Gastroesophageal sphincter (tissue), 4 donors: ENCODE measurements around the gene NLGN2. TPM values are rescaled to one million over a fixed set of nuclear protein-coding genes. Genes with fewer than 3 reads are reported as not detected.
A peak's percentile ranks its signal among the peaks of the same experiment; 100 is the strongest.

Experiments used
- ATAC-seq: fragments of 150-250 bp; one replicate; pipeline ENCODE4 v1.9.1; 2016; ENCODE audit warnings: mild to moderate bottlenecking, moderate library complexity
- H3K27ac ChIP-seq, 4 donors: fragments of 200-600 bp; sonication (generic) in 3 of 4; 1 replicate in 3 of 4; 2 replicates in 1 of 4; pipeline ENCODE4 v1.5.1; 2016 to 2019
- H3K27me3 ChIP-seq: fragments of 200-600 bp; sonication (generic); one replicate; pipeline ENCODE4 v1.5.1; 2019
- H3K36me3 ChIP-seq, 2 donors: fragments of 200-600 bp; sonication (generic); one replicate each; pipeline ENCODE4 v1.5.1; 2019; ENCODE audit warnings: control low read depth in 1 of 2
- H3K4me1 ChIP-seq, 3 donors: fragments of 200-600 bp; sonication (generic); 1 replicate in 2 of 3; 2 replicates in 1 of 3; pipeline ENCODE4 v1.5.1; 2016 to 2019; ENCODE audit warnings: control low read depth in 2 of 3
- H3K4me3 ChIP-seq, 2 donors: fragments of 200-600 bp; sonication (generic); one replicate each; pipeline ENCODE4 v1.5.1; 2019; ENCODE audit warnings: mild to moderate bottlenecking in 1 of 2, moderate library complexity in 1 of 2
- H3K9me3 ChIP-seq, 3 donors: fragments of 200-600 bp; sonication (generic); one replicate each; pipeline ENCODE4 v1.5.1; 2017 to 2019; ENCODE audit warnings: control low read depth in 2 of 3
- EP300 ChIP-seq: sonication (generic); formaldehyde crosslinking; IDR thresholded peaks from one replicate; pipeline ENCODE4 v1.6.1; 2017; ENCODE audit warnings: antibody characterized with exemption, mild to moderate bottlenecking
- POLR2A ChIP-seq, 2 donors: fragments of 450-650 bp; IDR thresholded peaks; one replicate each; pipeline ENCODE4 v1.6.1; 2017; ENCODE audit warnings: antibody characterized with exemption in 2 of 2, mild to moderate bottlenecking in 2 of 2, moderate library complexity in 1 of 2
- POLR2AphosphoS5 ChIP-seq: sonication (generic); formaldehyde crosslinking; IDR thresholded peaks from one replicate; pipeline ENCODE4 v1.6.1; 2017; ENCODE audit warnings: antibody characterized with exemption
- WGBS, 2 donors: methylation state at CpG; one replicate each; pipeline ENCODE4 v1.1.5; 2018; ENCODE audit warnings: low coverage in 1 of 2; 5-methylcytosine and 5-hydroxymethylcytosine counted together
- total RNA-seq, 4 donors: library from RNA; depleted of rRNA; stranded (reverse); fragments of >200 nt; gene quantifications; one replicate each; pipeline ENCODE4 v1.1.0, GENCODE V29; 2016
- TF ChIP-seq, protein P1 (sequence below), 4 experiments: fragments of 200-600 bp in 2 of 4; fragments of 450-650 bp in 2 of 4; sonication (generic) in 1 of 4; IDR thresholded peaks; one replicate each; pipeline ENCODE4 v1.5.1; 2017 to 2019; ENCODE audit warnings: antibody characterized with exemption in 4 of 4, mild to moderate bottlenecking in 2 of 4, moderate library complexity in 2 of 4

Gene NLGN2
- total RNA-seq, 4 donors from 2014 or later = 9.9 to 28.4 (median 14.4) TPM

DNA sequence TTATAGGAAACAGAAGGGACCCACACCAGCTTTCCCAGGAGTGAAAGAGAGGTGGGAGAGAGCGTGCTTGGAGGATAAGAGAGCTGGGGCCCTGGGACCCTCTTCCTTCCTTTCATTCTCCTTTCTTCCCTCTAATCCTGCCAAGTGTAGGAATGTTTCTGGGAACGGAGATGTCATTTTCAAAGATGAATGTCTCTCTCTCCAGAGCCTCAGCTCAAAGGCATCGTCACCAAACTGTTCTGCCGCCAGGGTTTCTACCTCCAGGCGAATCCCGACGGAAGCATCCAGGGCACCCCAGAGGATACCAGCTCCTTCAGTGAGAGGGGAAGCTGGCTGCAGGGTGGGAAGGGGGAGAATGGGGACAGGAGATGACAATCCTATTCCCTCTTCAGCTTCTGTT, 33.6 kb downstream of the NLGN2 start:
- Histone ChIP-seq H3K27me3 (peaks cover 95% of the 10 kb centered on the region), H3K36me3 (no peaks in the 10 kb centered on the region), H3K4me1 (peaks cover 5 to 66% (median 35%) of the 10 kb centered on the region in 3 donors), H3K9me3 (no peaks in the 10 kb centered on the region), H3K4me3 (no peak overlapping the region), H3K27ac (no peak overlapping the region)
- TF ChIP-seq POLR2A (IDR thresholded peaks at IDR 0.05) (no peak), EP300 (no peak), POLR2AphosphoS5 (no peak)
- TF ChIP-seq, protein P1, sequence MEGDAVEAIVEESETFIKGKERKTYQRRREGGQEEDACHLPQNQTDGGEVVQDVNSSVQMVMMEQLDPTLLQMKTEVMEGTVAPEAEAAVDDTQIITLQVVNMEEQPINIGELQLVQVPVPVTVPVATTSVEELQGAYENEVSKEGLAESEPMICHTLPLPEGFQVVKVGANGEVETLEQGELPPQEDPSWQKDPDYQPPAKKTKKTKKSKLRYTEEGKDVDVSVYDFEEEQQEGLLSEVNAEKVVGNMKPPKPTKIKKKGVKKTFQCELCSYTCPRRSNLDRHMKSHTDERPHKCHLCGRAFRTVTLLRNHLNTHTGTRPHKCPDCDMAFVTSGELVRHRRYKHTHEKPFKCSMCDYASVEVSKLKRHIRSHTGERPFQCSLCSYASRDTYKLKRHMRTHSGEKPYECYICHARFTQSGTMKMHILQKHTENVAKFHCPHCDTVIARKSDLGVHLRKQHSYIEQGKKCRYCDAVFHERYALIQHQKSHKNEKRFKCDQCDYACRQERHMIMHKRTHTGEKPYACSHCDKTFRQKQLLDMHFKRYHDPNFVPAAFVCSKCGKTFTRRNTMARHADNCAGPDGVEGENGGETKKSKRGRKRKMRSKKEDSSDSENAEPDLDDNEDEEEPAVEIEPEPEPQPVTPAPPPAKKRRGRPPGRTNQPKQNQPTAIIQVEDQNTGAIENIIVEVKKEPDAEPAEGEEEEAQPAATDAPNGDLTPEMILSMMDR (IDR thresholded peaks at IDR 0.05) = no peak
- no peak for ATAC-seq
- WGBS, 2 donors = 0 to 25% methylated on average over 1 of the region's 7 CpGs

DNA sequence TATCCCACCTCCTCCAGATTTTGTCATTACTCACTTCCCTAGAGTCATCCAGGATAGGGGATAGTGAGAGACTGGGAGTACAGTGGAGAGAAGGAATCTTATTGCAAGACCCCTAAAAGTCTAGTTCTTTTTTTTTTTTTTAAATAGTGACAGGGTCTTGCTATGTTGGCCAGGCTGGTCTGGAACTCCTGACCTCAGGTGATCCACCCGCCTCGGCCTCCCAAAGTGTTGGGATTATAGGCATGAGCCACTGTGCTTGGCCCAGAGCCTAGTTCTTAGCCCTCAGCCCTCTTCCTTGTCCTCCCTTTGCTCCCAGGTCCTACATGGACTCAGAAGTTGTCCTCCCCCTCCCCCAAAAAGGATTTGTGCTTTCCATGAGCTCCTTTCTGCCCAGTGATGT, 34.5 kb downstream of the NLGN2 start:
- Histone ChIP-seq H3K4me1 (peaks cover 5 to 65% (median 26%) of the 10 kb centered on the region in 3 donors), H3K36me3 (no peaks in the 10 kb centered on the region), H3K27me3 (peaks cover 97% of the 10 kb centered on the region), H3K4me3 (no peak overlapping the region), H3K27ac (no peak overlapping the region), H3K9me3 (no peaks in the 10 kb centered on the region)
- WGBS, 2 donors = 74% methylated on average over 2 of the region's 2 CpGs; no CpG with 5 or more reads in 1 of the 2 donors
- ATAC-seq = no peak
- TF ChIP-seq POLR2AphosphoS5 = no peak
- no peak for TF ChIP-seq POLR2A (IDR thresholded peaks at IDR 0.05)
- TF ChIP-seq, protein P1 (IDR thresholded peaks at IDR 0.05) = no peak
- no peak for TF ChIP-seq EP300

DNA sequence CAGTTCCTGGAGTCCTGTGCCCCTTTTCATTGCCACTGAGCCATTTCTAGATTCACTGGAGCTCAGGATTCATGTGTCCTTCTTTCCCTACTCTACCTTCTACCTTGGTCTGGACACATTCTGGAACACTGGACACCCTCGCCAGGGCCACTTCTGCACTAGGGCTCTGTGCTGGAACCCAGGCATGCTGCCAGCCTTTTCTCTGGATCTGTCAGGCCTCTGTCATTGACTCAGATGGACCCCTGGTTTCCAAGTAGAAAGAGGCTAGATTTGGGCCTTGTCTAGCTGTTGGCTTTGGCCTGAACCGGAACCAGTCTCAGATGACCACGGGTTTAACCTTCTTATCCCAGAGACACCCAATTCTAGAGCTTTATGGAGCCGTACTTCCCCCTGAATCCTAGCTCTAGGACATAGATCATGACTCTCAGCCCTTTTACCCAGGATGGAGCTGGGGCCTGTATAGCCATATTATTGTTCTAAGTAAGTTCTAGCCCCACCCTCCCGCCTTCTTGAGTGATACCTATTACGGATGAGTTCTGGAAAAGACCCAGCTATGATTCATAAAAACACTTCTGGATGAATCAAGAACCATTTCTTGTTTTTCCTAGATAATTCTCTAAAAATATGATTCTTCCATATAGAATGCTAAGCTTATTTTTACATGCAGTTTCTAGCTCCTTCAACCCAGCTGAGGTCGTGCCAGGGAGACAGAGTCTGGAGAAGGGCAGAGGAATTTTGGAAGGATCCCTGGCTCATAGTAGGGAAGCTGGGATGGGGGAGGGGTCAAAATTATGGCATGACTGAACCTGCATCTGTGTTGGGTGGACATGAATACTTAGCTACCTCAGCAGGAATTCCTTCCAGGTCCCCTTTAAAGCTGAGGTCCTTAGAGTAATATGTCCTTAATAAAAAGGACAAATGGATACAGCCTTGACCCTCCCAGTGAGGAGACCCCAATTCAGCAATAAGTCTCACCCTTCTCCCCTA, 36.1 kb downstream of the NLGN2 start:
- no peak overlapping the region for H3K4me3 ChIP-seq
- H3K27me3 ChIP-seq = peaks cover 97% of the 10 kb centered on the region
- 71 to 90% methylated on average over 5 to 7 of the region's 7 CpGs for WGBS, 2 donors
- H3K36me3 ChIP-seq = no peaks in the 10 kb centered on the region
- H3K27ac ChIP-seq = no peak overlapping the region
- no peaks in the 10 kb centered on the region for H3K9me3 ChIP-seq
- TF ChIP-seq EP300 (no peak), POLR2A (IDR thresholded peaks at IDR 0.05) (no peak), POLR2AphosphoS5 (no peak)
- TF ChIP-seq, protein P1 (IDR thresholded peaks at IDR 0.05) = no peak
- peaks cover 3 to 49% (median 22%) of the 10 kb centered on the region in 3 donors for H3K4me1 ChIP-seq
- ATAC-seq = no peak

DNA sequence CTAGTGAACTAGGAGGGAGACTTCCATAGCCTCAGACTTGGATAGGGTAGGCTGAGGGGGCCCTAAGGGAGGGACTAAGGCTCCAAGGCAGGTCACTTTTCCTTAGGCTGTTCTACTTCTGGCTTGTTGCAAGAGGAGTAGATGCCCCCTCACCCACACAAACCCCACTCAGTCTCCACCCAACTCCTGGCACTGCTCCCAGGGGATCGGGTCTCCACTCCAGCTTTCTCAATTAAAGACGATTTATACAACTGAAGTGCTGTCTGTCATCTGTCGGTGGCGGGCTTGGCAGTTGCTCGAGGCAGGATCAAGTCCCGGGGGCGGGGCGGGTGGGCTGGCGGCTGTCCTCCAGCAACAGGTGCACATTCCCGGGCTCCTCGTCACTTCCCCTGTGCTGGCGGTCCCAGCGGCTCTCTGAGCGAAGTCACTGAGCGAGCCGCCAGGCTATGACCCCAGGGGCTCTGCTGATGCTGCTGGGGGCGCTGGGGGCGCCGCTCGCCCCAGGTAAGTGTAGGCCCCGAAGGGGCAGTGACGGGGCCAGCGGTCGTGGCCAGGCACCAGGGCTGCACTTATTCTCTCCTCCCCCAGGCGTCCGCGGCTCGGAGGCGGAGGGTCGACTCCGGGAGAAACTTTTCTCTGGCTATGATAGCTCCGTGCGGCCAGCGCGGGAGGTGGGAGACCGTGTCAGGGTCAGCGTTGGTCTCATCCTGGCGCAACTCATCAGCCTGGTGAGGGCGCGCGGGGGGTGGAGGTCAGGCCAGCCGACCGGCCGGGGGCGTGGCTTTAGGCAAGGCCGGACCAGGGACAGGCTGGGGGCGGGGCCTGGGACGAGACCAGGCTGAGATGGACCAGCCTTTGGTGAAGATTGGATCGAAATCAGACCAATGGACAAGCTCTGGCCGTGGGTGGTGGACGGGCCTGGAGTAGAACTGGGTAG, 37.3 kb downstream of the NLGN2 start, which contains the start of gene CHRNB1:
Gene CHRNB1, plus strand, starts transcription at position 380 of the 937 bp plus-strand sequence. Its CDS starts 67 bp downstream, at position 447.
- Histone ChIP-seq H3K27me3 (peaks cover 91% of the 10 kb centered on the region), H3K9me3 (no peaks in the 10 kb centered on the region), H3K4me3 (peak within 1 kb of the TSS; percentile 6 to 44), H3K36me3 (no peaks in the 10 kb centered on the region), H3K4me1 (peaks cover 0 to 37% (median 16%) of the 10 kb centered on the region in 3 donors), H3K27ac (peak within 1 kb of the TSS in 1 of 4 donors; percentile 39)
- 0% methylated on average over 1 to 4 of the region's 51 CpGs for WGBS, 2 donors
- no peak for TF ChIP-seq POLR2A (IDR thresholded peaks at IDR 0.05)
- TF ChIP-seq, protein P1 (IDR thresholded peaks at IDR 0.05) = peak in 1 of 4 experiments; percentile 19
- no peak for TF ChIP-seq EP300
- no peak for TF ChIP-seq POLR2AphosphoS5
- peak; percentile 73 for ATAC-seq
